Lung (tissue), 12 donors: ENCODE data around the gene HIPK4. TPM values are rescaled to one million over a fixed set of nuclear protein-coding genes. Genes with fewer than 3 reads are reported as not detected.
A peak's percentile ranks its signal among the peaks of the same experiment; 100 is the strongest.

Experiments
- ATAC-seq: fragments of 200-7000 bp; cut with Tn5 transposase; one replicate; pipeline ENCODE4 v1.9.1; 2020; ENCODE audit warnings: moderate number of reproducible peaks; ENCODE audit not compliant: insufficient read depth, low FRiP score
- DNase-seq, 3 donors: peaks; one replicate each; pipeline ENCODE4 v3.0.0-alpha.2; 2013 to 2017
- H3K27ac ChIP-seq, 2 donors: one replicate each; pipeline ENCODE4 v1.5.1; 2013; ENCODE audit warnings: mild to moderate bottlenecking in 2 of 2, moderate library complexity in 2 of 2, control low read depth in 1 of 2, inconsistent platforms in 1 of 2, low read depth in 1 of 2, low read length in 1 of 2
- H3K27me3 ChIP-seq, 3 donors: one replicate each; pipeline ENCODE4 v1.5.1; 2013; ENCODE audit warnings: low read length in 2 of 3; ENCODE audit not compliant: control insufficient read depth in 3 of 3, insufficient read depth in 3 of 3
- H3K36me3 ChIP-seq, 4 donors: one replicate each; pipeline ENCODE4 v1.5.1; 2013; ENCODE audit warnings: low read length in 4 of 4, mild to moderate bottlenecking in 1 of 4, moderate library complexity in 1 of 4; ENCODE audit not compliant: control insufficient read depth in 4 of 4, insufficient read depth in 4 of 4
- H3K4me1 ChIP-seq, 5 donors: one replicate each; pipeline ENCODE4 v1.5.1; 2013; ENCODE audit warnings: low read length in 5 of 5, mild to moderate bottlenecking in 2 of 5, moderate library complexity in 1 of 5; ENCODE audit not compliant: control insufficient read depth in 5 of 5, insufficient read depth in 5 of 5
- H3K4me3 ChIP-seq: one replicate; pipeline ENCODE4 v1.5.1; 2013; ENCODE audit warnings: mild to moderate bottlenecking, control low read depth, moderate library complexity
- H3K9ac ChIP-seq, 2 donors: one replicate each; pipeline ENCODE4 v1.5.1; 2013; ENCODE audit warnings: low read length in 2 of 2, control low read depth in 1 of 2; ENCODE audit not compliant: insufficient read depth in 1 of 2
- H3K9me3 ChIP-seq, 4 donors: one replicate each; pipeline ENCODE4 v1.5.1; 2013; ENCODE audit warnings: low read length in 3 of 4, mild to moderate bottlenecking in 1 of 4, moderate library complexity in 1 of 4; ENCODE audit not compliant: control insufficient read depth in 4 of 4, insufficient read depth in 3 of 4
- WGBS, 2 donors: extraction: QIAGEN DNeasy Blood & Tissue Kit; methylation state at CpG; one replicate each; pipeline ENCODE4 v1.1.7; 2013; 5-methylcytosine and 5-hydroxymethylcytosine counted together
- polyA plus RNA-seq, 2 donors: library from polyadenylated mRNA; stranded (reverse); fragments of 200-250 nt; gene quantifications; one replicate each; pipeline ENCODE4 v1.2.1, GENCODE V29; 2013
- total RNA-seq, 2 donors: library from RNA; depleted of rRNA in 1 of 2; stranded (reverse); fragments of >200 nt in 1 of 2; gene quantifications; one replicate each; pipeline ENCODE4 v1.2.1, GENCODE V29; 2014 to 2021
- TF ChIP-seq, protein P1 (sequence below): IDR thresholded peaks from 2 replicates; pipeline ENCODE4 v1.5.1; 2012; ENCODE audit warnings: mild to moderate bottlenecking; ENCODE audit errors: control extremely low read depth, extremely low read depth
- donor health status: control.
- donor health status: control.
- donor health status: Bipolar disorder and iron deficiency.
- donor health status: healthy.
- donor health status: DM: yes; HTN: yes; CAD: no.

Gene HIPK4
- total and polyA plus RNA-seq, 4 donors = 0.10 to 0.43 (median 0.22) TPM; not detected in 1

DNA sequence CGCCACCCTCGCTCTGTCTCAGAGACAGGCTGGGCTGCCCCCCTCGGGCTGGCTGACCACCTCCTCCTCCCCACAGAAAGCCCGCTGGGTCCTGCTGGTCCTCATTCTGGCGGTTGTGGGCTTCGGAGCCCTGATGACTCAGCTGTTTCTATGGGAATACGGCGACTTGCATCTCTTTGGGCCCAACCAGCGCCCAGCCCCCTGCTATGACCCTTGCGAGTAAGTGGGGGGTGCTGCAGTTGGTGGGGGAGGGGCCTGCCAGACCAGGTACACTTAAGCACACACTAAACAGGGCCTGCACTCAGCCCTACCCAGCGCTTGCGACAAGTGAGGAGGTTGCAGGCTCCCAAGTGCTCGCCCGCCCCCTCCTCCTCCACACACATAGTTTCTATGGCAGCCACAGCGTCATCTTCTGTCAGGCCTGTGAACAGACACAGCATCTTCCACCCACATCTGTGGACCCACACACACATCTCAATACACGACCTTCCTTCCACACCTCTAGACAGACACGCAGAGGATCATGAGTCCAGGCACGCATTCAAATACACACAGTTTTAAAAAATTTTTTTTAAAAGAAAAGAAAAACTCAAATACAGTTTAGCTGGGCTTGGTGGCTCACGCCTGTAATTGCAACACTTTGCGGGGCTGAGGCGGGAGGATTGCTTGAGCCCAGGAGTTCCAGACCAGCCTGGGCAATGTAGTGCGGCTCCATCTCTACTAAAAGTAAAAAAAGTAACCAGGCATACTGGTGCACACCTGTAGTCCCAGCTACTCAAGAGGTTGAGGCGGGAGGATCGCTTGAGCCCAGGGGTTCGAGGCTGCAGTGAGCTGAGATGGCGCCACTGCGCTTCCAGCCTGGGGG is 23.1 kb downstream of the HIPK4 start:
- 73 to 77% methylated on average over 27 of the region's 27 CpGs for WGBS, 2 donors
- DNase-seq (peak; percentile 56 to 79 (median 73)), ATAC-seq (no peak)
- Histone ChIP-seq H3K27me3 (no peaks in the 10 kb centered on the region), H3K4me3 (no peak overlapping the region), H3K36me3 (peaks cover 3 to 24% (median 16%) of the 10 kb centered on the region in 4 donors), H3K27ac (peak overlapping the region in 1 of 2 donors; percentile 1), H3K9ac (peak overlapping the region in 1 of 2 donors; percentile 5), H3K9me3 (no peaks in the 10 kb centered on the region), H3K4me1 (peaks cover 0 to 17% (median 4%) of the 10 kb centered on the region in 5 donors)
- TF ChIP-seq, protein P1, sequence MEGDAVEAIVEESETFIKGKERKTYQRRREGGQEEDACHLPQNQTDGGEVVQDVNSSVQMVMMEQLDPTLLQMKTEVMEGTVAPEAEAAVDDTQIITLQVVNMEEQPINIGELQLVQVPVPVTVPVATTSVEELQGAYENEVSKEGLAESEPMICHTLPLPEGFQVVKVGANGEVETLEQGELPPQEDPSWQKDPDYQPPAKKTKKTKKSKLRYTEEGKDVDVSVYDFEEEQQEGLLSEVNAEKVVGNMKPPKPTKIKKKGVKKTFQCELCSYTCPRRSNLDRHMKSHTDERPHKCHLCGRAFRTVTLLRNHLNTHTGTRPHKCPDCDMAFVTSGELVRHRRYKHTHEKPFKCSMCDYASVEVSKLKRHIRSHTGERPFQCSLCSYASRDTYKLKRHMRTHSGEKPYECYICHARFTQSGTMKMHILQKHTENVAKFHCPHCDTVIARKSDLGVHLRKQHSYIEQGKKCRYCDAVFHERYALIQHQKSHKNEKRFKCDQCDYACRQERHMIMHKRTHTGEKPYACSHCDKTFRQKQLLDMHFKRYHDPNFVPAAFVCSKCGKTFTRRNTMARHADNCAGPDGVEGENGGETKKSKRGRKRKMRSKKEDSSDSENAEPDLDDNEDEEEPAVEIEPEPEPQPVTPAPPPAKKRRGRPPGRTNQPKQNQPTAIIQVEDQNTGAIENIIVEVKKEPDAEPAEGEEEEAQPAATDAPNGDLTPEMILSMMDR = no peak

DNA sequence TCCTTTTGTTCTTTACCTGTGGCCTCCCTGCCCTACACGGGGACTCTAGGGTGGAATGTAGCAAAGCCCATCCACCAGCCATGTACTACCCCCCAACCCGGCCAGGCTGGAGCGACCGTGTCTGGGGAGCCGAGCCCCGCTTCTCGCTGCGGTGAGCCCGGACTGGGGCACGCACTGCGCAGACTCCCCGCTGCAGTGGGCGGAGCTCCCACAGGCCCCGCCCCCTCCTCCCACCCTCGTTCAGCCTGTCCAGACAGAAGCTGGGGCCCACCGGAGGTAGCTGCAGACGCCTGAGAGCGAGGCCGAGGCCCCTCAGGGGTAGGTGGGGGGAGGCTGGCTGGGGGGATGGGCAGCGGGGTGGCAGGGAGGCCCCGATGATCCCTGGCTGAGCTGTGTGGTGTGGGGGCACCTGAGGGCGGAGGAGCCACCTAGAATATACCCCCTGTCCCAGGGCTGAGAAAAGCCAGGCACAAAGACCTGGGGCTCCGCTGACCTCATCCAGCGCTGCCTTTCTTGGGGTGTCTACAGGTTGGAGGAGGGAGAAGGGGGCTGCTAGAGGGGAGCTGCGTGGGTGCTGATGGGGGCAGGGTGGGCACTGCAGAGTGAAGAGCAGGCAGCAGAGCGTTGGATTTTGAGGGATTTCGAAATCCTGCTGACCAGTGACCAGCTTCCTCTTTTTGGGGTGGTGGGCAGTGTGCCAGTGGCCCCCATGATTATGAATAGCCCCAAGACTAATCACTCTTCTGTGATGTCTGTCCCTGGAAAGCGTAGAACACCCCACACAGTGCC is 24.2 kb downstream of the HIPK4 start:
- H3K9ac ChIP-seq = peak overlapping the region; percentile 67 to 74
- WGBS, 2 donors = 14 to 33% methylated on average over 27 to 28 of the region's 28 CpGs

DNA sequence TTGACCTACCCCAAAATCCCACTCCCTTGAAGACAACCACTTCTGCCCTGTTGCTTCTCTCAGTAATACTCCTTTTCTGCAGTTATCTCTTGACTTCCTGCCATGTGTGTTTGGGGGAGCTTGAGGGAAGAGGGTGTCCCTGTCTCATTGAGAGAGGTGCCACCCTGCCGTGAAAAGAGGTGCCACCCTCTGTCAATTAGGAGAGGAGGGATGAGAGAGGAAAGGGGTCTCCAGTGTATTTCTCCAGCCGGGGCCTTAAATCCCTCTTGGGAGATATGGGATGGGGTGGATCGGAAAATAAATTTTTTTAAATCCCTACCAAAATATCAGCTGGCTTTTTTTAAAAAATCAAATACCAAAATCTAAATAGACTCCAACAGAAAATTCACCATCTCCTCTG is 25.0 kb downstream of the HIPK4 start:
- ATAC-seq = no peak
- WGBS, 2 donors = 64 to 69% methylated on average over 3 of the region's 3 CpGs
- H3K4me3 ChIP-seq = no peak overlapping the region
- H3K27ac ChIP-seq = no peak overlapping the region
- H3K9me3 ChIP-seq = no peaks in the 10 kb centered on the region
- TF ChIP-seq, protein P1 = no peak
- H3K9ac ChIP-seq = peak overlapping the region in 1 of 2 donors; percentile 67
- H3K4me1 ChIP-seq = peaks cover 0 to 17% (median 4%) of the 10 kb centered on the region in 5 donors
- H3K27me3 ChIP-seq = no peaks in the 10 kb centered on the region
- peaks cover 3 to 19% (median 6%) of the 10 kb centered on the region in 4 donors for H3K36me3 ChIP-seq
- no peak for DNase-seq

More for the DNA sequence above, 24.2 kb downstream of the HIPK4 start:
- peaks cover 3 to 22% (median 10%) of the 10 kb centered on the region in 4 donors for H3K36me3 ChIP-seq
- H3K27me3 ChIP-seq = no peaks in the 10 kb centered on the region
- peak overlapping the region; percentile 11 for H3K4me3 ChIP-seq
- ATAC-seq (peak; percentile 82), DNase-seq (peak; percentile 88 to 94 (median 91))
- no peaks in the 10 kb centered on the region for H3K9me3 ChIP-seq
- peaks cover 0 to 17% (median 4%) of the 10 kb centered on the region in 5 donors for H3K4me1 ChIP-seq
- TF ChIP-seq, protein P1 = no peak
- H3K27ac ChIP-seq = peak overlapping the region in 1 of 2 donors; percentile 11
